ENCODE results near the gene CLEC14A.

CLEC14A gene, protein sequence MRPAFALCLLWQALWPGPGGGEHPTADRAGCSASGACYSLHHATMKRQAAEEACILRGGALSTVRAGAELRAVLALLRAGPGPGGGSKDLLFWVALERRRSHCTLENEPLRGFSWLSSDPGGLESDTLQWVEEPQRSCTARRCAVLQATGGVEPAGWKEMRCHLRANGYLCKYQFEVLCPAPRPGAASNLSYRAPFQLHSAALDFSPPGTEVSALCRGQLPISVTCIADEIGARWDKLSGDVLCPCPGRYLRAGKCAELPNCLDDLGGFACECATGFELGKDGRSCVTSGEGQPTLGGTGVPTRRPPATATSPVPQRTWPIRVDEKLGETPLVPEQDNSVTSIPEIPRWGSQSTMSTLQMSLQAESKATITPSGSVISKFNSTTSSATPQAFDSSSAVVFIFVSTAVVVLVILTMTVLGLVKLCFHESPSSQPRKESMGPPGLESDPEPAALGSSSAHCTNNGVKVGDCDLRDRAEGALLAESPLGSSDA

DNA sequence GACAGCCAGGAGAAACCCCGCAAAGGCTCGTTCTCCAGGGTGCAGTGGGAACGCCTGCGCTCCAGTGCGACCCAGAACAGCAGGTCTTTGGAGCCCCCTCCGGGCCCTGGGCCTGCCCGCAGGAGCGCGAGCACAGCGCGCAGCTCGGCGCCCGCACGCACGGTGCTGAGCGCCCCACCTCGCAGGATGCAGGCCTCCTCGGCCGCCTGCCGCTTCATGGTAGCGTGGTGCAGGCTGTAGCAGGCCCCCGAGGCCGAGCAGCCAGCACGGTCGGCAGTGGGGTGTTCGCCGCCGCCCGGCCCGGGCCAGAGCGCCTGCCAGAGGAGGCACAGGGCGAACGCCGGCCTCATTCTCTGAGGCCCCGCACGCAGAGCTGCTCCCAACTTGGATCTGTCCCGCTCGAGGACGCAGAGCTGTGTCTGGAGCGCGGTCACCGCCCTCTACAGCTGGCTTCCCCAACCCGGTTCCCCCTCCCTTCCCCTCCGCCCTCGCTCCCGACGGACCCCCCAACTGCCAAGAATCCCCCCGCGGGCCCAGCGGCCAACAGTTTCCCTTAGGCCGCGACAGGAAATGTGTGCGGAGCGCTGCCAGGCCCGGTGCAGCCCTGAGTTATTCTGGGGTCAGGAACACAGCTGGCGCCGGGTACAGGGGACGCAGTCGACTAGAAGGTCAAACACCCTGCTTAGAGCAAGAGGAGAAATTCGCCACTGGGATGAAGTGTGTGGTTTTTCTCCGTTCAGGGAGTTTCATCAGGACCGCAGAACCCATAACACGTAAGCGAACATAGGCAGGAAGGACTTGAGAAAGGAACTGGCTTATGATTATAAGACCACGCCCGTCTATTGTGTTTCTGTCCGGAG lies at the start of gene CLEC14A:
Gene CLEC14A (minus strand): TSS at position 421 of the 860 bp plus-strand sequence. CDS start 71 bp downstream, at position 350.
- peak; percentile 41 for ATAC-seq
- peaks cover 10% of the 10 kb centered on the region for H3K27me3 Mint-ChIP-seq
- no peaks in the 10 kb centered on the region for H3K4me1 Mint-ChIP-seq
- no peak within 1 kb of the TSS for H3K4me3 Mint-ChIP-seq
- no peak within 1 kb of the TSS for H3K27ac Mint-ChIP-seq
- no peaks in the 10 kb centered on the region for H3K36me3 Mint-ChIP-seq
- peaks cover 8% of the 10 kb centered on the region for H3K9me3 Mint-ChIP-seq

DNA sequence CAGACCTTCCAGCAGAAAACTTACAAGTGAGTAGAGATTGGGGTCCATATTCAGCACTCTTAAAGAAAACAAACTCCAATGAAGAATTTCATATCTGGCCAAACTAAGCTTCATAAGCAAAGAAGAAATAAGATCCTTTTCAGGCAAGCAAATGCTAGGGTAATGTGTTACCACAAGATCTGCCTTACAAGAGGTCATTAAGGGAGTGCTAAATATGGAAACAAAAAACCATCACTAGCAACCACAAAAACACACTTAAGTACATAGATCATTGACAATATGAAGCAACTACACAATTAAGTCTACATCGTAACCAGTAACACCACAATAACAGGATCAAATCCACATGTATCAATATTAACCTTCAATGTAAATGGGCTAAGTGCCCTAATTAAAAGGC lies 47.1 kb upstream of the CLEC14A start:
- H3K36me3 Mint-ChIP-seq, result no peaks in the 10 kb centered on the region
- H3K27me3 Mint-ChIP-seq, result no peaks in the 10 kb centered on the region
- H3K27ac Mint-ChIP-seq, result no peak overlapping the region
- H3K4me1 Mint-ChIP-seq, result no peaks in the 10 kb centered on the region
- no peak overlapping the region for H3K4me3 Mint-ChIP-seq
- no peak for ATAC-seq
- H3K9me3 Mint-ChIP-seq, result peaks cover 13% of the 10 kb centered on the region

DNA sequence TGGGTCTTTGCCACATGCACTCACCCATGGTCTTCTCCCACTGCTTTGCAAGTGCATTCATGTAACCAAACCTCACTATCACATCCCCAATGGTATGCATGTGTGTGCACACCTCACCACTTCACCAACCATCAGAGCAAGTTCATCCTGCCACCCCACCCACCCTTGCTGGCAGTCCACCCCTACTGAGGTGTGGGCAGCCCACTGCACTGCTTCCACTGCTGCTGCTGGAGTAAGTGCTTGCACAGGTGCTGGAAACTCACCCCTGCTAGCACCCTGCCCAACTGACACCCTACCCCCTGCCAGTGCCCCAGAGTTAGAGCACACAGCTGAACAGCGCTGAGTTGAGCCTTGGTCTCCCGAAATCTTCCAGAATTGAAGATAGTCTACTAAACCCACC lies 46.1 kb upstream of the CLEC14A start:
- Mint-ChIP-seq H3K36me3 (no peaks in the 10 kb centered on the region), H3K4me1 (no peaks in the 10 kb centered on the region), H3K9me3 (peaks cover 13% of the 10 kb centered on the region), H3K4me3 (no peak overlapping the region), H3K27ac (no peak overlapping the region), H3K27me3 (no peaks in the 10 kb centered on the region)
- no peak for ATAC-seq

DNA sequence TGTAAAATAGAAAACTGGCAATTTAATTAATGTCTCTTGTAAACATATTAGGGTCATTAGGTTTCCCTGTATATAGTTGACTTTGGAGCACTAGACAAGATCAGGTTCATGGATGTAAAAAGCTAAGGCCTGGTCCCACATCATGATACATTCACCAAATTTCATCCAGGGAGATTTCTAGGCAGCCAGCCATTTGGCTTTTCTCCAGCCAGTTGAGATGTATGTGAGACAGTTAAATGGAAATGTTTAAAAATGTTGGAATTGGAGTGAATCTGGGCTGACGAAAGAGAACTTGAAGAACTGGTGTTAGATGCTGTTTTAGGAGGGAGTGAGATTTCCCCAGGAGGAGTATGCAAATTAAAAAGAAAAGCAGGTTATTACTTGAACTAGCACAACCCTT lies 41.8 kb upstream of the CLEC14A start:
- Mint-ChIP-seq H3K4me1 (no peaks in the 10 kb centered on the region), H3K4me3 (no peak overlapping the region), H3K27me3 (no peaks in the 10 kb centered on the region), H3K9me3 (peaks cover 5% of the 10 kb centered on the region), H3K36me3 (no peaks in the 10 kb centered on the region), H3K27ac (no peak overlapping the region)
- ATAC-seq, result no peak

DNA sequence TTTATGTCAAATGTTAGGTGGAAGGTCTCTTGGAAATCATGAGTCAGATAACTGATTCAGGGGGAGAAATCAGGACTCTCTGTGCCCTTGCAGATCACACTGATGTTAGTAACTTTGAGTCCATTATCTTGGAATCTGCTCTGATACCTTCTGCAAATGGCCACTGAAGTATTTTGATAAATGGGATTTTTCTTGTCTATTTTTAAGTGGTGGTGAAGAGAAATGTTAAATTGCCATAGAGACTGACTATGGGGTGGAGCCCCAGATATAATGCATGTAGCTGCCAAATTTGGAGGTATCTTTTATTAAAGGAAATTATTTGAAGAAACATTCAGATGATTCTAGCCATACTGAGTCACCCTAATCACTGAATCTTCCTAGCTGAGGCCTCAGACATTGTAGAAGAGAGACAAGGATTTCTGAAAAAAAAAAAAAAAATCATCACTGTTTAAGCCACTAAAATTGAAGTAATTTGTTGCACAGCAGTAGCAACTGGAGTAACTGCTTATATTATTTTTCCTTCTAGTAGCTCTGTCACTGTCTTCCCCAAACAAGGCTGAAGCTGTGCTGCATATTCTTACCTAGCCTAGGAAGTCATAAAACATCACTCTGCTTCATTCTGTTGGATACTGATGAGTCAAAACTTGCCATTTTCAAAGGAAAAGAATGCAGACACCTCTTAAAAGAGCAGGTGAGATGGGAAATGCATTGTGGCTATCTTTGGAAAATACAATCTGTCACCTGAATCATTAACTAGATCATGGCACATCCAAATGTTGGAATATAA lies 36.0 kb upstream of the CLEC14A start:
- no peak overlapping the region for H3K4me3 Mint-ChIP-seq
- no peak for ATAC-seq
- no peaks in the 10 kb centered on the region for H3K4me1 Mint-ChIP-seq
- peaks cover 5% of the 10 kb centered on the region for H3K9me3 Mint-ChIP-seq
- no peak overlapping the region for H3K27ac Mint-ChIP-seq
- no peaks in the 10 kb centered on the region for H3K27me3 Mint-ChIP-seq
- H3K36me3 Mint-ChIP-seq, result no peaks in the 10 kb centered on the region

DNA sequence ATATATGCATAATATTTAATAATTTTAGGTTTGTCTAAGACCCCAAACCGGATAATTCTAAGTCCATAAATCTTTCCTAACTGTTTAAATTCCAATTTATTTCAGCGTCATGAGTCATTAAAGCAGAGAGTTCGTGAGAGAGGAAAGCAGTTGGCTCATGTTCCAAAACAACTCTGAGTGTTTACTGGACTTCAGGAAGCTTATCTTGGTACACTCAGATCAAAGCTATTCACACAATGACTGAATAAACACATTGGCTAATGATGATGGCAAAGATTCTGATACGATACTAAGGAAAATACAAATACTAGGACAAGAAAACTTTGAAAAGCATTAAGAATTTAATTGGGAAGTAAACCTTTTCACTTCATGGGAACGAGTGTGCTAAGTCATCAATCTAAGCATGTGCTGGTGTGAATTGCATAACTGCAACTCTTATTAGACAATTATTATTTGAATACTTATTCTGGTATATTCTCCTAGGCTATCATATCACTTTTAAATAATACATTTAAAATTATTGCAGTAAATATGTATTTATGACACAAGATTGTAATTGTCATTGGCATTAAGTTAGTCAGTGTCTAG lies 34.8 kb upstream of the CLEC14A start:
- Mint-ChIP-seq H3K4me3 (no peak overlapping the region), H3K27me3 (no peaks in the 10 kb centered on the region), H3K9me3 (peaks cover 7% of the 10 kb centered on the region), H3K4me1 (no peaks in the 10 kb centered on the region), H3K36me3 (no peaks in the 10 kb centered on the region), H3K27ac (no peak overlapping the region)
- no peak for ATAC-seq

DNA sequence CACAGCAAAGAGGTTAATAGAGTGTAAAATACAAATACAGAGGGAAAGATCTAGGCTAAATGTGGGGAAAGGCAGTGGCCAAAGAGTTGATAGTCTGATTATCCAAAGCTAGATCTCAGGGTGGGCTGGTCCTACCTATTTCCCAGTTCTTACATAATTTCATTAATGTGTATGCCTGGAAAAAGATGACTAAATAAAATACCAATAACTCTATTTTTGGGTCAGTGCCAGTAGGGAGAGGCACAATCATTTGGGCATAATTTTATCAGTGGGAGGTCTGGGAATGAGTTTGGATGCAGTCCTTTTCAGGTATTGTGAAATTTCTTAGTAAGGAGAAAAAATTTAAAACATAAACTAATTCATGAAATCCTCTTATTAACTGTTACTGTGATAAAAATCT lies 30.6 kb upstream of the CLEC14A start:
- no peak overlapping the region for H3K4me3 Mint-ChIP-seq
- H3K36me3 Mint-ChIP-seq, result no peaks in the 10 kb centered on the region
- no peaks in the 10 kb centered on the region for H3K4me1 Mint-ChIP-seq
- H3K9me3 Mint-ChIP-seq, result peaks cover 14% of the 10 kb centered on the region
- no peaks in the 10 kb centered on the region for H3K27me3 Mint-ChIP-seq
- no peak for ATAC-seq
- no peak overlapping the region for H3K27ac Mint-ChIP-seq

DNA sequence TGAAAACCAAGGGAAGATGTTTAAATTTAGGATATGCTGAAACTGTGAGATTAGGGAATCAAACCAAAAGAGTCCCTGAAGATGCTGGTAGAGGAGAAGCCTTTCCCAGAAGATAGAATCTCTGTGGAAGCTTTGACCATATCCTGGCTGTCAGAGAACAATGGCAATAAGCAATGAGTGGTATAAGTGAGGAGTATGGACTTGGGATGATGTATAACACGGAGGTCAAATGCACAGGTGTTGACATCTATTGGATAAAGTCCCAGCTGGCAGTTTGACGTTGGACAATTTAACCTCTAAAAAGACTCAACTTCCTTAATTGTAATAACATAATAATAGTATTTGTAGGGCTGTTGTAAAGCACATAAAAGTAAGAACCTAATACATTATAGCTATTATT lies 30.1 kb upstream of the CLEC14A start:
- Mint-ChIP-seq H3K9me3 (peaks cover 14% of the 10 kb centered on the region), H3K4me3 (no peak overlapping the region), H3K4me1 (no peaks in the 10 kb centered on the region), H3K36me3 (no peaks in the 10 kb centered on the region), H3K27ac (no peak overlapping the region), H3K27me3 (no peaks in the 10 kb centered on the region)
- no peak for ATAC-seq

DNA sequence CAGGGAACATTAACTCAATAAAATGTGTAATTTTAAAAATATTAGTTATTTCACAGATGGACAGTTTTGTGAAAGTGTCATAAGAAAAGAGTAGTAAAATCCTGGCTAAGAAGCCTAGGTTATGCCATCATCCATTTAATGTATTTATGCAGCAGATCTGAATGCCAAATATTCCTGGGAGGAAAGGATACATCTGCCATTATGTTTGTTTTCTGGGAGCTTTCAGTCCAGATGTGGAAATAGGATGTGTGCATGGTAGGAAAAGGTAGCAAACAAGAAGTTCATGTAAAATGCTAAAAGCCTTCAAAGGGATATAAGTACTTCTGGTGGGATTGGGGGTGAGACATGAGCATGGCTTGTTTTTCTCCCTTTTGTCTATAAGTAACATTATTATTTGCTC lies 27.0 kb upstream of the CLEC14A start:
- ATAC-seq, result no peak
- Mint-ChIP-seq H3K4me1 (no peaks in the 10 kb centered on the region), H3K27ac (no peak overlapping the region), H3K27me3 (no peaks in the 10 kb centered on the region), H3K4me3 (no peak overlapping the region), H3K36me3 (no peaks in the 10 kb centered on the region), H3K9me3 (peaks cover 9% of the 10 kb centered on the region)

DNA sequence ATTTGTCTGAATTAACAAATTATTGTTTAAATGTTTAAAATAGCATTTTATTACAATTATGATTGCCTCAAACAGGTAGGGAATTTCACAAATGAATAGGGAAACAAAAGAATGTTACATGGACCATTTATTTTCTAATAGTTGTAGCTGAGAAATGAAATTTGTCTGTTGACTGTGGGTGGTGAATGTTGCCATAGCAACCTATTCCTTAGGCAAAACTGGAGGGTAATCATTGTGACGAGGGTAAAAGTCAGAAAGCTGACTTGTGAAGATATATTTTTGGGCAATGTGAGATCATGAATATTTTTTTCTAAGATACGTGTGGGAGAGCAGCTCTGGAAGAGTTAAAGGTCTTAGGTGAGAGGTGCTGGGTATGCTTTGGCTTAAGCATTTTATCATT lies 24.2 kb upstream of the CLEC14A start:
- H3K27me3 Mint-ChIP-seq, result no peaks in the 10 kb centered on the region
- no peak for ATAC-seq
- H3K9me3 Mint-ChIP-seq, result peaks cover 3% of the 10 kb centered on the region
- no peak overlapping the region for H3K27ac Mint-ChIP-seq
- H3K4me1 Mint-ChIP-seq, result no peaks in the 10 kb centered on the region
- no peak overlapping the region for H3K4me3 Mint-ChIP-seq
- no peaks in the 10 kb centered on the region for H3K36me3 Mint-ChIP-seq

DNA sequence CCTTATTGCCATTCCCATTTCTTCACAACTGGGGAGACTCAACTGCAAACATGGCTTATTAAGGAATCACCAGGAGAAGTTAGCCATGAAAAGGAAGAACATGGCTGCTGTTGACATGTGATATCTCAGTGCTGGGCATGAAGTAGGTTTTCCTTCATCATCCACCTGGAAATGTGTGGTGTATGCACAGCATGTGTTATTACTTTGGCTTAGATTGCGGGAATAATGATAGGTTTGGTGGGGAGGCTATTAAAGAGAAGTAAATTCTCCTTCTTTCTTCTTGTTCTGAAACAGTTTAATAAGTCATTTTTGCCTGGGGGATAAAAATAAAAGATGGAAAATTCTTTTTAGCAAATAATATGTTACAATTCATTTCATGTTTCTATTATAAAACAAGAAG lies 23.7 kb upstream of the CLEC14A start:
- ATAC-seq, result no peak
- H3K27ac Mint-ChIP-seq, result no peak overlapping the region
- H3K4me1 Mint-ChIP-seq, result no peaks in the 10 kb centered on the region
- H3K36me3 Mint-ChIP-seq, result no peaks in the 10 kb centered on the region
- H3K27me3 Mint-ChIP-seq, result no peaks in the 10 kb centered on the region
- H3K4me3 Mint-ChIP-seq, result no peak overlapping the region
- H3K9me3 Mint-ChIP-seq, result peaks cover 3% of the 10 kb centered on the region

DNA sequence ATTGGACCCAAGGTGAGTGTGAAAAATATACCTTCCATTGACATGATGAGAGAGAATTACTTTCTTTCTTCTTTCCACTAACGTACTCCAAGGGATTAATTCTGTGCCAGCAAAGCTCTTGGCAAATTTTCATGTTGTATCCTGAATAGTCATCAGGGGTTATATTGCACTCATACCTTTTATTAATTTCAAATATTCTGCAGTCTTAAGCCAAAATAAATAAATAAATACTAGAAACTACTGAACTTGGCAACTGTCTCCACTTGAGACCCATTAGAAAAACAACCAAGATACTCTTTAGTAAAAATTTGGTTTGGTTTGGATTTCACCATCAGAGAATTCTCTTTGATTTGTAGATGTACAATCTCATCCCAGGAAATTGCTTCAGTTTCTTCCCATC lies 22.1 kb upstream of the CLEC14A start:
- Mint-ChIP-seq H3K27ac (no peak overlapping the region), H3K36me3 (no peaks in the 10 kb centered on the region), H3K4me1 (no peaks in the 10 kb centered on the region), H3K4me3 (no peak overlapping the region), H3K27me3 (no peaks in the 10 kb centered on the region), H3K9me3 (no peaks in the 10 kb centered on the region)
- ATAC-seq, result no peak

DNA sequence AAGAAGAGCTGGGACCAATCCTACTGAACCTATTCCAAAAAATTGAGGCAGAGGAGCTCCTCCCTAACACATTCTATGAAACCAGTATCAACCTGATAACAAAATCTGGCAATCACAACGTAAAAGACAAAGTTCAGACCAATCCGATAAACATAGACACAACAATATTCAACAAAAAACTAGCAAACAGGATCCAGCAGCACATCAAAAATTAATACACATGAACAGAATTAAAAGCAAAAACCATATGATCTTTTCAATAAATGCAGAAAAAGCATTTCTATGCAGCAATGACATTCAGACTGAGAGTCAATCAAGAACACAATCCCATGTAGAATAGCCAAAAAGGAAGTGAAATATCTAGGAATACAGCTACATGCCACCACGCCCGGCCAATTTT lies 7.0 kb upstream of the CLEC14A start:
- no peak overlapping the region for H3K4me3 Mint-ChIP-seq
- no peaks in the 10 kb centered on the region for H3K27me3 Mint-ChIP-seq
- no peaks in the 10 kb centered on the region for H3K36me3 Mint-ChIP-seq
- peaks cover 31% of the 10 kb centered on the region for H3K9me3 Mint-ChIP-seq
- H3K27ac Mint-ChIP-seq, result no peak overlapping the region
- H3K4me1 Mint-ChIP-seq, result no peaks in the 10 kb centered on the region
- ATAC-seq, result no peak

DNA sequence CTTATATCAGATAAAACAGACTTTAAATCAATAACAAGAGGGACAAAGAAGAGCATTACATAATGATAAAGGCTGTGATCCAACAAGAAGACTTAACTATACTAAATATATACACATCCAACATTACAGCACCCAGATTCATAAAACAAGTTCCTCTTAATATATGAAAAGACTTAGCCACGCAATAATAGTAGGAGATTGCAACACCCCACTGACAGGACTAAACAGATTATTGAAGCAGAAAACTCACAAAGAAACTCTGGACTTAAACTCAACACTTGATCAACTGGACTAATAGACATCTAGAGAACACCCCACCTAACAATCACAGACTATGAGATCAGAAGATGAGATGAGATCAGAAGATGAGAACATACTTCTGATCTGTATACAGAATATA lies 5.7 kb upstream of the CLEC14A start:
- H3K36me3 Mint-ChIP-seq, result no peaks in the 10 kb centered on the region
- no peak overlapping the region for H3K4me3 Mint-ChIP-seq
- no peaks in the 10 kb centered on the region for H3K27me3 Mint-ChIP-seq
- no peaks in the 10 kb centered on the region for H3K4me1 Mint-ChIP-seq
- H3K9me3 Mint-ChIP-seq, result peaks cover 27% of the 10 kb centered on the region
- H3K27ac Mint-ChIP-seq, result no peak overlapping the region
- ATAC-seq, result no peak

DNA sequence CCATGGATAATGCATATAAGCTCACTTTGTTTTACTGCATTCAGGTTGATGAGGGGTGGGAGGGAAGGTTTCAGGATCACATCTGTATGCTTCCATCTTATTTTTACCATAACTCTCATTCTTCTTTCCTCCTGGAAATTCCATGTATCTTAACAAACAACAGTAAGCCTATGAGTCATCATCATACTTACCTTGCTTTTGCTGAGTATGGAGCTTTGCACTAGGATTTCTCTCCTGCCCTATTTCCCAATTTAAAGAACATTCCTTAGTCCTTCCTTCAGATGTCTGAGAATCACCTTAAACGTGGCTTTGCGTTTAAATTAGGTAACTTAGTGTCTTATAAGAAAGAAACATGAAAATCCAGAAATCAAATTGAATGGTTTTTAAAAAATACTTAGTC lies 1.6 kb upstream of the CLEC14A start:
- peaks cover 17% of the 10 kb centered on the region for H3K9me3 Mint-ChIP-seq
- H3K27ac Mint-ChIP-seq, result no peak overlapping the region
- no peaks in the 10 kb centered on the region for H3K4me1 Mint-ChIP-seq
- ATAC-seq, result no peak
- no peaks in the 10 kb centered on the region for H3K36me3 Mint-ChIP-seq
- H3K4me3 Mint-ChIP-seq, result no peak overlapping the region
- peaks cover 10% of the 10 kb centered on the region for H3K27me3 Mint-ChIP-seq

All from stimulated activated memory B cell treated with anti-CD40 and anti-IgM and Interleukin-4, amounts not matched to agents 10 μg/mL and 1 μg/mL and 100 μg/mL, for 72 hours (primary cell).